ENCODE measurements around the gene AP2B1. TPM values are rescaled to one million over a fixed set of nuclear protein-coding genes. Genes with fewer than 3 reads are reported as not detected.
A peak's percentile ranks its signal among the peaks of the same experiment; 100 is the strongest.

AP2B1 gene
- total RNA-seq, 1 donor from 2014 or later, result 216 TPM

DNA sequence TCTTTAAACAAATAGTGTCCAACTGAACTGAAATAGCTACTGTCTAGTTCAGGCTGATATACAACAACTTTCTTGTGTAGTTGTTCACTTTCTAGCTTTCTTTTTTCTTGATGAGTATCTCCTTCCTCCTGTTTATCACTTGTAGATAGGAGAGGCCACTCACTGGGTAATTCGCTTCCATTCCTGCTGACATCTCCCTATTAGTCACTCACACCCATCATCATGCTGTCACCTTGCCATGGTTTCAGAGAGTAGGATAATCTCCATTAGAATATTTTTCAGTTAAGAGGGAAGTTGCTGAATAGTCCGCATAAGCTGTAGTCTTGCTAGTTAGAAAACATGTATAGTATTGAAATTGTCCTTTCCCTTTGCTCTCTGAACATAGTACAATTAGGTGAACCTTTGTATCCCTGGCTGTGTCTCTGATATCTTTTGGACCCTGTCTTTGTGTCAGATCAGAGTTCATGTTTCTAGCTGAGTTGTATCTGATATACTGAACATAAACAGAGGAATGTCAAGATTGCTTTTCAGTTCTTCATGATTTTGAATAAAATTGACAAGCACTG, 79.9 kb downstream of the AP2B1 start:
- H3K36me3 Mint-ChIP-seq (ENCODE audit: low read depth), result peaks cover 14% of the 10 kb centered on the region
- H3K9me3 Mint-ChIP-seq, result no peaks in the 10 kb centered on the region
- no peak for TF ChIP-seq CTCF (conservative IDR thresholded peaks at IDR 0.05)
- H3K4me1 Mint-ChIP-seq, result no peaks in the 10 kb centered on the region
- H3K4me3 Mint-ChIP-seq, result no peak overlapping the region
- H3K27ac Mint-ChIP-seq (ENCODE audit: unreplicated experiment), result no peak overlapping the region
- DNase-seq (ENCODE audit: low read depth, low spot score), result no peak
- H3K27me3 Mint-ChIP-seq (ENCODE audit: low read depth), result no peaks in the 10 kb centered on the region

- Mint-ChIP-seq H3K27ac (ENCODE audit: unreplicated experiment) (peak overlapping the region; percentile 29), H3K4me3 (no peak overlapping the region), H3K27me3 (ENCODE audit: low read depth) (no peaks in the 10 kb centered on the region), H3K4me1 (no peaks in the 10 kb centered on the region), H3K36me3 (ENCODE audit: low read depth) (peaks cover 10% of the 10 kb centered on the region), H3K9me3 (no peaks in the 10 kb centered on the region)
- TF ChIP-seq CTCF (conservative IDR thresholded peaks at IDR 0.05), result no peak
- DNase-seq (ENCODE audit: low read depth, low spot score), result no peak
Observed at GRCh38 chr17:35668802-35669201, 81.7 kb downstream of the AP2B1 start.

DNA sequence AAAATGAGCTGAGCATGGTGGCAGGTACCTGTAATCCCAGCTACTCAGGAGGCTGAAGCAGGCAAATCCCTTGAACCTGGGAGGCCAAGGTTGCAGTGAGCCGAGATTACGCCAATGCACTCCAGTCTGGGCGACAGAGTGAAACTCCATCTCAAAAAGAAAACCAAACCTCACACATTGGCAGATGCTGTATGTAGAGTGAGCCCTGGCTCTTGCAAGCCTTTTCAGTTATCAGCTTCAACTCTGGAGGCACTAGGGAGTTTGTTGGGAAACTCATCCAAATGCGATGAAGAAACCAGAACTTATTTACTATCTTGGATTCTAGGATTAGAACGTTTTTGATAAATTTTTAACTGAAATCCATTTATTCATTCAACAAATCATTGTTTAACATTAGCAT, 87.4 kb downstream of the AP2B1 start:
- no peak overlapping the region for H3K4me3 Mint-ChIP-seq
- no peaks in the 10 kb centered on the region for H3K9me3 Mint-ChIP-seq
- no peaks in the 10 kb centered on the region for H3K27me3 Mint-ChIP-seq (ENCODE audit: low read depth)
- H3K36me3 Mint-ChIP-seq (ENCODE audit: low read depth), result peaks cover 9% of the 10 kb centered on the region
- H3K4me1 Mint-ChIP-seq, result no peaks in the 10 kb centered on the region
- DNase-seq (ENCODE audit: low read depth, low spot score), result no peak
- H3K27ac Mint-ChIP-seq (ENCODE audit: unreplicated experiment), result no peak overlapping the region
- no peak for TF ChIP-seq CTCF (conservative IDR thresholded peaks at IDR 0.05)

GRCh38 chr17:35676441-35676840, 89.3 kb downstream of the AP2B1 start:
- Mint-ChIP-seq H3K4me1 (no peaks in the 10 kb centered on the region), H3K27ac (ENCODE audit: unreplicated experiment) (no peak overlapping the region), H3K4me3 (no peak overlapping the region), H3K9me3 (no peaks in the 10 kb centered on the region), H3K27me3 (ENCODE audit: low read depth) (no peaks in the 10 kb centered on the region), H3K36me3 (ENCODE audit: low read depth) (peaks cover 12% of the 10 kb centered on the region)
- no peak for TF ChIP-seq CTCF (conservative IDR thresholded peaks at IDR 0.05)
- DNase-seq (ENCODE audit: low read depth, low spot score), result no peak

GRCh38 chr17:35679007-35679682, 92.0 kb downstream of the AP2B1 start:
- Mint-ChIP-seq H3K27ac (ENCODE audit: unreplicated experiment) (no peak overlapping the region), H3K27me3 (ENCODE audit: low read depth) (no peaks in the 10 kb centered on the region), H3K4me3 (no peak overlapping the region), H3K4me1 (no peaks in the 10 kb centered on the region), H3K9me3 (no peaks in the 10 kb centered on the region), H3K36me3 (ENCODE audit: low read depth) (peaks cover 12% of the 10 kb centered on the region)
- DNase-seq (ENCODE audit: low read depth, low spot score), result no peak
- TF ChIP-seq CTCF (conservative IDR thresholded peaks at IDR 0.05), result no peak
